Measurements from ENCODE around the gene MRPS16. TPM values are rescaled to one million over a fixed set of nuclear protein-coding genes. Genes with fewer than 3 reads are reported as not detected.

Gene MRPS16
- polyA plus RNA-seq, 4 donors = 57.0 to 85.6 (median 75.6) TPM

- WGBS, 3 donors = 93 to 100% (median 97%) methylated on average over 1 of the region's 1 CpG
- no peak for FAIRE-seq
- H3K9me3 ChIP-seq (ENCODE audit: control insufficient read depth in 2 of 2, insufficient read depth in 1 of 2, low read depth in 1 of 2, low read length in 1 of 2) = peaks cover 0 to 14% of the 10 kb centered on the region in 2 donors
Measured at GRCh38 chr10:73205890-73206289, 46.6 kb downstream of the MRPS16 start.

GRCh38 chr10:73205081-73205480 lies 47.4 kb downstream of the MRPS16 start:
- peaks cover 0 to 14% of the 10 kb centered on the region in 2 donors for H3K9me3 ChIP-seq (ENCODE audit: control insufficient read depth in 2 of 2, insufficient read depth in 1 of 2, low read depth in 1 of 2, low read length in 1 of 2)
- WGBS, 3 donors = 88 to 96% (median 93%) methylated on average over 3 of the region's 3 CpGs
- FAIRE-seq (no peak), DNase-seq (no peak)
- H3K27me3 ChIP-seq (ENCODE audit: control insufficient read depth in 3 of 3, insufficient read depth in 3 of 3, low read length in 3 of 3) = no peaks in the 10 kb centered on the region
- no peak overlapping the region for H3K27ac ChIP-seq (ENCODE audit: low read depth in 1 of 3, low read length in 2 of 3)
- no peak overlapping the region for H3K4me3 ChIP-seq (ENCODE audit: low read depth in 1 of 3, low read length in 3 of 3)
- peaks cover 0 to 25% (median 0%) of the 10 kb centered on the region in 3 donors for H3K36me3 ChIP-seq (ENCODE audit: control insufficient read depth in 3 of 3, insufficient read depth in 2 of 3, low read depth in 1 of 3, low read length in 3 of 3)
- H3K4me1 ChIP-seq (ENCODE audit: control insufficient read depth in 3 of 3, insufficient read depth in 2 of 3, low read depth in 1 of 3, low read length in 2 of 3) = no peaks in the 10 kb centered on the region

More at GRCh38 chr10:73205890-73206289, 46.6 kb downstream of the MRPS16 start:
- peaks cover 0 to 28% (median 3%) of the 10 kb centered on the region in 3 donors for H3K36me3 ChIP-seq (ENCODE audit: control insufficient read depth in 3 of 3, insufficient read depth in 2 of 3, low read depth in 1 of 3, low read length in 3 of 3)
- H3K27ac ChIP-seq (ENCODE audit: low read depth in 1 of 3, low read length in 2 of 3) = no peak overlapping the region
- H3K4me1 ChIP-seq (ENCODE audit: control insufficient read depth in 3 of 3, insufficient read depth in 2 of 3, low read depth in 1 of 3, low read length in 2 of 3) = no peaks in the 10 kb centered on the region
- no peak for DNase-seq
- H3K27me3 ChIP-seq (ENCODE audit: control insufficient read depth in 3 of 3, insufficient read depth in 3 of 3, low read length in 3 of 3) = no peaks in the 10 kb centered on the region
- no peak overlapping the region for H3K4me3 ChIP-seq (ENCODE audit: low read depth in 1 of 3, low read length in 3 of 3)

Other genes starting within 250 kb of the MRPS16 start
- gene P4HA1, start 155.8 kb downstream of the MRPS16 start, polyA plus RNA-seq = 10 to 100 TPM in 2 of 4 donors, 1 to 10 TPM in 2; 2.7 to 32.5 (median 6.8) TPM
- 1 to 10 TPM; 1.9 to 4.7 (median 2.2) TPM for gene NUDT13, start 142.2 kb downstream of the MRPS16 start, polyA plus RNA-seq
- 10 to 100 TPM in 2 of 4 donors, 1 to 10 TPM in 2; 7.4 to 24.6 (median 9.4) TPM for gene ECD, start 84.6 kb downstream of the MRPS16 start, polyA plus RNA-seq
- 10 to 100 TPM; 13.2 to 30.8 (median 16.8) TPM for gene FAM149B1, start 84.5 kb downstream of the MRPS16 start, polyA plus RNA-seq
- 10 to 100 TPM; 11.4 to 24.0 (median 17.1) TPM for gene DNAJC9, start 5.4 kb downstream of the MRPS16 start, polyA plus RNA-seq
- gene CFAP70, start 106.2 kb upstream of the MRPS16 start, polyA plus RNA-seq = 1 to 10 TPM in 1 of 4 donors, under 1 TPM in 2, not detected in 1; 0.45 to 6.7 (median 0.45) TPM
- gene ANXA7, start 161.4 kb upstream of the MRPS16 start, polyA plus RNA-seq = 10 to 100 TPM; 44.3 to 64.8 (median 55.7) TPM
- 1 to 10 TPM in 3 of 4 donors, under 1 TPM in 1; 0.91 to 3.1 (median 1.7) TPM for gene MSS51, start 180.9 kb upstream of the MRPS16 start, polyA plus RNA-seq
- gene PPP3CB, start 243.4 kb upstream of the MRPS16 start, polyA plus RNA-seq = 10 to 100 TPM; 21.3 to 43.7 (median 24.9) TPM